GM18526 (cell line): Measurements from ENCODE around the gene CAVIN1.

Experiments
- POLR2A ChIP-seq: IDR thresholded peaks from 3 replicates; pipeline ENCODE4 v1.6.1; 2011; ENCODE audit not compliant: insufficient read length; ENCODE audit errors: extremely low read depth

The CAVIN1 gene

DNA sequence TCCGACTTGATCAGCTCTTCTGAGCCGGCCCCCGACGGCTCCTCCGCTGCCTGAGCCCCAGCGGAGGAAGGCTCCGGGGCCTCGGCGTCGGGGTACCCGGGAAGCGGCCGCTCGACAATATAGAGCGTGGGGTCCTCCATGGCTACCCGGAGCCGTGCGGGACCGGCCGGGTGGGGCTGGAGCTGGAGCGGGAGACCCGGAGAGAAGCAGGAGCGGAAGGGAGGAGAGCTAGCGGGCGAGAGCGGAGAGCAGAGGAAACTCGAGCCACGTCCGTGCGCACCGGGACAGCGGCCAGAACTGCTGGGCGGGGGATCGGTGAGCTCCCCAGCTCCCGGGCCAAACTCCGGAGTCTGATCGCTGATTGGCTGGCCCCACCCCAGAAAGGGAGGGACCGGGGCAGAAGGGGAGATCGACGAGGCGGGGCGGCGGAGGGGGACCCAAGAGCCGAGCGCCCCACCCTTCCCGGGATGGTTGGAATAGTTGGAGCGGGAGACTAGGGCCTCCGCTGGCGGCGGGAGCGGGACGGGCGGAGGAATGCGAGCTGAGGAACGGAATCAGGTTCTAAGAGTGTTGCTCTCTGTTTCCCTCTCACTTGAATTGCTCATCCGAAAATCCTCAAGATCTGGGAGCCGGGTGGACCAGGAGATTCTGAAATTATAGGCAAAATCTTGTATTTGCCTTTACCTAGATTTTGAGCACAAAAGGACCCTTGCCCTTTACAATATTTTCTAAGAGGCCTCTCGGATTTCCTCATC is at the start of gene CAVIN1:
CAVIN1 (minus strand) TSS at position 299 of the 755 bp plus-strand sequence; CDS start at position 140, 159 bp downstream.
- peak; percentile 36 for TF ChIP-seq POLR2A

DNA sequence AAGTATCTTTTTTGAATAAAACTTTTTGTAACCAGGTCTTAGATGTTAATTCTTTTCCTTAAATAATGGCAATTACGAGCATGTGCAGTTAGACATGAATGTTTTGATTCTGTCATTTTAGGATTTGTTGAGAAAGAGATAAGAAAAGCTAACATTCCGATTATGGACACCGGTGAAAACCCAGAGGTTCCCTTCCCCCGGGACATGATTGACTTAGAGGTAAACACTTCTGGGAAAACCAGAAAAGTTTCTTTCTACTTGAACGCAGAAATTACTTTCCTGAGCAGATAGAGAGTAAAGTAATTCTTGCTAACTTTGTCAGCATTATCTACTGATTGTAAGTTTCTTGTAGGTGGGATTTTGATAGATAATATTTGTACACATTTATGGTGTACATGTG is 44.8 kb upstream of the CAVIN1 start:
- TF ChIP-seq POLR2A: no peak

- TF ChIP-seq POLR2A: no peak
Observed at GRCh38 chr17:42463976-42464400, 40.9 kb upstream of the CAVIN1 start.

- TF ChIP-seq POLR2A: no peak
Observed at GRCh38 chr17:42460371-42460770, 37.3 kb upstream of the CAVIN1 start.

GRCh38 chr17:42459801-42460281 is 36.8 kb upstream of the CAVIN1 start:
- no peak for TF ChIP-seq POLR2A

DNA sequence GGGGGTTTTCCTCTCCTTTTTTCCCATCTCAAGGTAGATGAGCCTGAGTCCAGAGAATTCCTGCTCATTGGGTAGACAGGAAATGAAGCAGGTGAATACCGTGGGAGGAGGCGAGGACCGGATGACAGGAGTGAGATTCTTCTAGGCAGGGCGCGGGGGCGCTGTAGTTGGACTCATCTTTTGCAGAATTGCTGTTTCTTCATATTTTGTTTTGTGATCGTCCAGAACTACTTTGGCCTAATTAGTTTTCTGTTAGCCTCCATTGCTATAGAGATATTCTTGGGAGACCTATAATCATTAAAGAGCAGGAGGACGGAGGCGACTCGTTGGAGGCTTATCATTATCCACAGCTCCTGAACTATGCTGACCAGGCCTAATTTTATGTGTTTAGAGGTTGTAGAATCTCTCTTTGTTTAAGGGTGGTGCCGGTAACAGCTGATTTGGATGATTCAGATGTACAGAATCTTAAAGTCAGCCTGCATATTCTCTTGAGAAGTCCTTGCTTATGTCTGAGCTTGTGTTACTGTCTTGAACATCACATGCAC is 36.3 kb upstream of the CAVIN1 start:
- TF ChIP-seq POLR2A: no peak

GRCh38 chr17:42458497-42459255 is 35.6 kb upstream of the CAVIN1 start, which contains the start of gene ATP6V0A1:
ATP6V0A1 (plus strand) TSS chr17:42458878; CDS start chr17:42460895, 2,017 bp downstream.
- TF ChIP-seq POLR2A: peak; percentile 65

- TF ChIP-seq POLR2A: peak; percentile 31
Observed at GRCh38 chr17:42457107-42457792, 34.2 kb upstream of the CAVIN1 start.

DNA sequence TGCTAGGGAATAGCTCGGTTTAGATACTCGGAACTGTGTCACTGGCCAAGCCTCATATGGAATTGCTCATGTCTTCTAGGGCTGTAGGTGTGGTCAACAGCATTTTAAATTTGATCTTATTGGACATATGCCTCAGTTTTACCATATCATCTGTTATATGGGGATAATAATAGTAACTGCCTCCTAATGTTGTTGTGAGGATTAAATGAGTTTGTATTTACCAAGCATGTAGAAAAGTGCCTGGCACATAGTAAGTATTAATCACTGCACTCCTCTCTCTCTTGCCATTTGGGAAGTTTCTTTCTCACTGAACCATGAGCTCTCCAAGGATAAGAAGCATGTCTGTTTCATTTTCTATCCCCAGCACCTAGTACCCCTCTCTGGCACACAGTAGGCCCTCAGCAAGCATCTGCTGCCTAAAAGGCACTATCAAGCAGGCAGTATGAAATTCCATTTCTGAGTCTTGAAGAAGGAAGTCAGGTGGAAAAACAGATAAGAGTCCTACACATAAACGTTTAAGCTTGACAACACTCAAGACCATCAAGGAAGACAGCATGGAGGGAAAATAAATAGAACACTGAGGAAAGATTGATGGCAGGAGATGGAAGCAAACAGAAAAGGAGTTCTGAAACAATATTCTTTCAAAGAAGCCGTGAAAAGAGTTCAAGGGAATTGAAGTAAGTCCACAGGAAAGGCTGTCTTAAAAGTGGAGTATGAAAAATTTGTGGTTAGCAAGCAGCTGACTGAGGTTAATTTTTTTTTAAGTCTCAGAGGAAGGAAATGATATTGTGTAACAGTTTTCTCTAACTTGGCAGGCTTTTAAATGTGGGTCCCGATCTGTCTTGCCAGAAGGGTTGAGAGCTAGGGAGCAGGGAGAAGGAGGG is 33.4 kb upstream of the CAVIN1 start:
- no peak for TF ChIP-seq POLR2A

DNA sequence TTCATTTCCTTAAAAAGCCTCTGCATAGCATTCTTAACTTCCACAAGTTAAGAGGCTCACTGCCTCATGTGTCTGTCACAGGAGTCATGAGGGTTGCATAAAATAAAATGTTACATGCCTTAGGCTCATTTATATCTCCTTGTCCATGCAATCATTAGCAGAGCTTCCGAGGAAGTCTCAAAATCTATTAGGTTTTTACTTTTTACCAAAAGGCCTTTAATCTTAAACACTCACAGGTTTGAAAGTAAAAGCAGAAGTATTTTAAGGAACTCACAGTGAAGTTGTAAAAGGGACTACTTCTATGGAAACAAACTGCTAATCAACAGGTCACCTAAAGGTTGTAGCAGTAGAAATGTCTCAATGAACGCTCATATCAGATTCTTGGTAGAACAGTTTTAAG is 30.4 kb upstream of the CAVIN1 start:
- no peak for TF ChIP-seq POLR2A

- TF ChIP-seq POLR2A: no peak
Observed at GRCh38 chr17:42442196-42442565, 19.1 kb upstream of the CAVIN1 start.

DNA sequence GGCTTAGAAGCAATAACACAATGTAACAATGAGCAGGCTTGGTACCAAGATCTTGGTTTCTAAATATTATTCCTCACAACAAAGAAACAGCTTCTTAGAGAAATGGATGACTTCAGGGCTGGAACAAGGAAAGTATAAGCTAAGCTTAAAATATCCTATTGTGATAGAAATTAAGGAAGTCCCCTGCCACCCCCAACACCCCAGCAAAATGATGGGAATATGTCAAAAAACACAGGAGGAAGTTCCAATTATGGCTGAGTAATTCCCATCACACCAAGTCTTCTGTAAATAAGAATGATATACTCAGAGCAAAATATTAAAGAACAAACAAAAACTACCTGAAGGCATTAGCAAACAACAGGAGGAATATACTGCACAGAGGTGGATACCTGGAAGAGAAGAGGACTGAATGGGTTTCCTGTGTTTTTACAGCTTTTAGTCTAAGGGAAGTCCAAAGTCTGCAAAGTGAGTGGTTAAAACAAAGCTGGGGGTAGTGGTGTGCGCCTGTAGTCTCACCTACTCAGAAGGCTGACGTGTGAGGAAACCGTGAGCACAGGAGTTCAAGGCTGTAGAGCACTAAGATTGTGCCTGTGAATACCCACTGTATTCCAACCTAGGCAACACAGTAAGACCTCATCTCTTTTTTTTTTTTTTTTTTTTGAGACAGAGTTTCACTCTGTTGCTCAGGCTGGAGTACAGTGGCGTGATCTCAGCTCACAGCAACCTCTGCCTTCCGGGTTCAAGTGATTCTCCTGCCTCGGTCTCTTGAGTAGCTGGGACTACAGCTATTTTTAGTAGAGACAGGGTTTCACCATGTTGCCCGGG is 18.5 kb upstream of the CAVIN1 start:
- TF ChIP-seq POLR2A: no peak

- TF ChIP-seq POLR2A: no peak
Observed at GRCh38 chr17:42438600-42439567, 15.8 kb upstream of the CAVIN1 start.

GRCh38 chr17:42436391-42436790 is 13.3 kb upstream of the CAVIN1 start:
- TF ChIP-seq POLR2A: no peak
